Muscle of back (tissue), 11 donors: Measurements from ENCODE around the gene PGC. TPM values are rescaled to one million over a fixed set of nuclear protein-coding genes. Genes with fewer than 3 reads are reported as not detected.

Experiments
- DNase-seq, 3 donors: peaks; one replicate each; pipeline versions ENCODE4 v3.0.0 to v3.0.0-alpha.2; 2013
- polyA plus RNA-seq, 10 donors: library from polyadenylated mRNA; unstranded; fragments of 120-200 nt; gene quantifications; one replicate each; pipeline ENCODE4 v1.2.1, GENCODE V29; 2013; ENCODE audit not compliant: insufficient read length in 10 of 10

The PGC gene
- polyA plus RNA-seq, 10 donors = not detected

GRCh38 chr6:41715795-41716515 lies 31.2 kb downstream of the PGC start:
- no peak for DNase-seq

DNA sequence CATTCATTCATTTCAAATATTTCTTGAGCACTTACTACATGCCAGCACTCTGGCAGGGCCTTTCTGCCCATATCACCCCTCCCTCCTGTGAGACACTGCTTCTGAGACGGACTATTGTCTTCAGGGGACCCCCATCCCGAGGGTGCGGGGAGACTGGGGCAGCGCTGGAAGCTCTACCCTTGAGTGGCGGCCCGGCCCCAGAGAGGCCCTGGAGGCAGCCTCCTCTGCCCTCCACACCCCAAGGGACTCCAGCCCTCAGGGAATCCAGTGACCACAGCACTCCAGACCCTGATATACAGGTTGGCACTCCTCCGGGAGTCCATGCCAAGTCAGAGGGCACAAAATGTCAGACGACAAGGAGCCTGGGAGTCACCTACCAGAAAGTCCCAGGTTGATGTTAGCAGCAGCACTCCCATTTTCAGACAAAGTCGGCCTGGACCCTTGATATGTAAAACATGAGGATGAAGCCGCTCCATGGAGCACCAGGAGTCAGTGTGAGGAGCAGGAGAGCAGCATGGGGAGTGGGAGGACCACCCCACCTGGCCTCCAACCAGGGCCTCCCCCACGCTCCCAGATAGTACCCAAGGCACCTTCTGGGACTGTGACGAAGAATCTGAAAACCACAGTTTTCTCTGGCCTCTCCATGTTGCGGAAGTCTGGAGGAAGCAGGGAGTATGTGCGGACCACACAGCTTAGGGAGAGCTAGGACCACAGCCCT lies 32.5 kb downstream of the PGC start:
- DNase-seq = no peak

DNA sequence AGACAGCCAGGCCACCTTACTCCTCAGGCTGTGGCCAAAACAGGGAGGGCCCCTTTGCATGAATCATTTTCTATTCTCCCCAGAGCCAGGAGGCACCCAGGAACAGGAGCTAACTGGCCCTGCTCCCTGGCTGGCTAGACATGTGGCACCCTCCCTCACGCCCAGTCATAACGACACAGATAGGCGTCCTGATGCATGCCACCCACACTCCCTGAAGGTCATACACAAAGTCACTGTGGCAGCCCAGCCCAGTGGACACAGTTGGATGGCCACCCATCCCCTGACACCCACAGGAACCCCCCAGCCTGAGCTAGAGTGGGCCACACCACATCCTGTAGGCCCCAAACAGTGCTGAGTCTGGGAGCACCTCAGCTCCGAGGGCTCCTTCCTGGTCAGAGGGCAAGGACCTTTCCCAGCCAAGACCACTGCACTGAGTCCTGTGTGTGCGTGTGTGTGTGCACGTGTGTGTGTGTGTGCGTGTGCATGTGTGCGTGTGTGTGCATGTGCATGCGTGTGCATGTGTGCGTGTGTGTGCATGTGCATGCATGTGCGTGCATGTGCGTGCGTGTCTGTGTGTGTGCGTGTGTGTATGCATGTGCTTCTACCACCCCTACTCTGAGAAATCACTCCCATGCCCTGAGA lies 33.4 kb downstream of the PGC start:
- DNase-seq = no peak

- no peak for DNase-seq
These were observed 34.0 kb downstream of the PGC start for GRCh38 chr6:41713159-41713649.

DNA sequence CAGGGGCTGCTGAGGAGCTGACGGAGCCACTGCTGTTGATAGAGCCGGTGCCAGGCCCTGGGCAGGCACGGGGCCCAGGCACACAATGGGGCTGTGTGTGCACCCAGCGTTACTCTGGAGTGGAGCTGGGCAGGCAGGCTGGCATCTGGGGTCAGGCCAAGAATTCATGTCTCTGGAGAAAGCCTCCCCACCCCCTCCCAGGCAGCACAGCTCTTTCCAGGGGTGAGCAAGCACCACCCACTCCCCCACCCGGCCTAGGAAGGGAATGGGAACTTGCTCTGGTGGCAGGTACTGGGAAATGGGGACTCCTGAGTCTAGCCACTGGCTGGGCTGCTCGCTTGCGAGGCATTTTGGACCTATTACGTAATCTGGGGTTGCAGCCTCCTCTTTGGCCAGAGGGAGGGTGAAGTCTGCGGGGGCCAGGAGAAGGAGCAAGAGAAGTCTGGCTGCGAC lies 34.5 kb downstream of the PGC start:
- DNase-seq = no peak

- no peak for DNase-seq
These were observed 35.7 kb downstream of the PGC start for GRCh38 chr6:41711323-41712038.

DNA sequence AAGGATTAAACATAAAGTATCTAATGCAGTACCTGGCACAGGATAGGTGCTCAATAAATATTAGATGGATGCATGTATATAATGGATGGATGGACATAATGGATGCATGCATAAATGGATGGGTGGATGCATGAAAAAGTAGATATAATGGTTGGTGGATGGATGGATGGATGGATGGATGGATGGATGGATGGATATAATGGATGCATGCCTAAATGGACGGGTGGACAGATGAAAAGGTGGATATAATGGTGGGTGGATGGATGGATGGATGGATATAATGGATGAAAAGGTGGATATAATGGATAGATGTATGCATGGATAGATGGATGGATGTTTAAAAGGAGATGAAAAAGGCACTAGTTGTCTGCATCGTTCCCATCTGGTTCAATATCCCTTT lies 37.8 kb downstream of the PGC start:
- no peak for DNase-seq

- DNase-seq = no peak
These were observed 38.3 kb downstream of the PGC start for GRCh38 chr6:41708856-41709255.

- peak in 1 of 3 donors; percentile 42 for DNase-seq
These were observed 39.5 kb downstream of the PGC start for GRCh38 chr6:41707565-41708200.

DNA sequence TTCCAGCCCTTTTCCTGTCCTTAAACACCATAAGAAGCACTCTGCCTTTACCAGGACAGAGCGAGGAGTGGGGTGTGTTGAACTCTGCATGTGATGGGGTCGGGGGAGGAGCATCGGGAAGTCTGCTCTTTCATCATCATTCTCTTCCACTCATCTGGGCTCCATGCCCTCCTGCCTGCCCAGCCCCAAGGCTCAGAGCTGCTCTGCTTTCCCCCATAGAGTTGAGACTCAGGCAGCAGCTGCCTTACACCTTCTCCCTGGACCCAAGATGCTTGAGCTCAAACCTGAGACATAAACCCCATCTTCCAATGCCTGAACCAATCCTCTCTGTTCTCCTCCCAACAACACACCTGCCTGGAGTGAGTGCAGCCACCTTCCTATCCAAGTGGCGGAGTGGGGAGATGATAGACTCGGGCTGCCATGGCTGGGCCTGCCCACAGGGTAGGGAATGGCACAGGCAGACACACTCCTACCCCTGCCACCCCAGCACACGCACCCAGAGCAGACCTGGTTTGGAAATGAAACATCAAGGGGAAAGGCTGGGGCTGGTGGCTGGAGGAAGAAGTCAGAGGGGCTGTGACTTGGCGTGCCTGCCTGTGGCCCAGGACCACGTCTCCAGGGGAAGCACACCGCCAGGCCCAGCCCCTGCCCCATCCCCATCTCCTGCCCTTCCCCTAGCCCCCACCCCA lies 40.2 kb downstream of the PGC start:
- no peak for DNase-seq

GRCh38 chr6:41705996-41706835 lies 41.0 kb downstream of the PGC start:
- peak; percentile 38 to 70 (median 58) for DNase-seq

DNA sequence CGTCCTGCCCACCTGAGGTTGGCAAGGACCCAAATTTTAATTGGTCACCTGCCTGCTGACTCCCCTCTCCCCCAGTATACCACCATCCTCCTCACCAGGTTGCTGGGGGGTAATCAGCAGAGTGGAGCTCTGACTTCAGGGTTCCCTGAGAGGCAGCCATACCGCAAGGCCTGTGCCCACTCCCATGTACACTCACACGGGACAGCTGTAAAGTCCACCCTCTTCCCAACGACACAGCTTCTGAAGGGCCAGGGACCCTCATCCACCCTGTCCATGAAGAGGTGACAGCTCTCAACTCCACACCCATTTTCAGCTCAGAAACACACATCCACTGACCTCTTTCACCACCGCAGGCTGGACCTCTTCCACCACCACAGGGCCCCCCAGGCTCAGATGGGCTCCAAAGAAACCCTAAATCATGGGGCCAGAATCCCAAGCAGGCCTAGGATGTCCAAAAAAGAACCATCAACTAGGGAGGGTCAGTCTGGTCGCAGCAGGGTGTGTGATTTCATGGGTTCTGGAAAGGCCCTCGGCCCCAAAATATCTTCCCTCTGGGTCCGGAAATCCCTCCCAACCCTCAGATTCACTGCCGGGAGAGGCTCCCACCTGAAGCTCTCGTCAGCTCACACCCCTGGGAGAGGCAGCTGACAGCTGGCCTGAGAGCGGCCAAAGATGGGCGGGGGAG lies 41.7 kb downstream of the PGC start:
- no peak for DNase-seq

GRCh38 chr6:41704656-41705310 lies 42.4 kb downstream of the PGC start:
- no peak for DNase-seq

GRCh38 chr6:41704028-41704427 lies 43.2 kb downstream of the PGC start:
- no peak for DNase-seq

- no peak for DNase-seq
These were observed 44.3 kb downstream of the PGC start for GRCh38 chr6:41702771-41703494.

GRCh38 chr6:41702089-41702745 lies 45.0 kb downstream of the PGC start:
- DNase-seq = no peak
